Pulmonary artery endothelial cell (primary cell): Measurements from ENCODE around the gene FOXM1. TPM values are rescaled to one million over a fixed set of nuclear protein-coding genes. Genes with fewer than 3 reads are reported as not detected.

ENCODE experiments used
- total RNA-seq: library from RNA; depleted of rRNA; stranded (reverse); fragments of >200 nt; gene quantifications from 2 replicates; pipeline ENCODE4 v1.2.3, GENCODE V29; 2014

The FOXM1 gene
- total RNA-seq, 1 donor from 2014 or later: 6.3 TPM

Other genes with a start within 250 kb of the FOXM1 start
- gene FKBP4, start 82.2 kb downstream of the FOXM1 start, total RNA-seq: 53.5 and 147 TPM in 2 replicates
- gene ITFG2, start 64.5 kb downstream of the FOXM1 start, total RNA-seq: 11.1 and 15.9 TPM in 2 replicates
- gene NRIP2, start 42.1 kb downstream of the FOXM1 start, total RNA-seq: not detected in 2 replicates
- gene TEX52, start 20.1 kb downstream of the FOXM1 start, total RNA-seq: not detected in 2 replicates
- 19.5 and 27.9 TPM in 2 replicates for gene RHNO1, start within 50 bp of the FOXM1 start, total RNA-seq
- 14.3 and 17.3 TPM in 2 replicates for gene TULP3, start 13.7 kb upstream of the FOXM1 start, total RNA-seq
- gene TEAD4, start 82.2 kb upstream of the FOXM1 start, total RNA-seq: 26.2 and 29.1 TPM in 2 replicates
- gene TSPAN9, start 200.2 kb upstream of the FOXM1 start, total RNA-seq: 65.0 and 67.0 TPM in 2 replicates